Measurements from ENCODE around the gene CAMK1D. TPM values are rescaled to one million over a fixed set of nuclear protein-coding genes. Genes with fewer than 3 reads are reported as not detected.
A peak's percentile ranks its signal among the peaks of the same experiment; 100 is the strongest.

Gene CAMK1D
- total RNA-seq, 4 donors from 2014 or later = 13.5 to 21.4 (median 15.7) TPM

DNA sequence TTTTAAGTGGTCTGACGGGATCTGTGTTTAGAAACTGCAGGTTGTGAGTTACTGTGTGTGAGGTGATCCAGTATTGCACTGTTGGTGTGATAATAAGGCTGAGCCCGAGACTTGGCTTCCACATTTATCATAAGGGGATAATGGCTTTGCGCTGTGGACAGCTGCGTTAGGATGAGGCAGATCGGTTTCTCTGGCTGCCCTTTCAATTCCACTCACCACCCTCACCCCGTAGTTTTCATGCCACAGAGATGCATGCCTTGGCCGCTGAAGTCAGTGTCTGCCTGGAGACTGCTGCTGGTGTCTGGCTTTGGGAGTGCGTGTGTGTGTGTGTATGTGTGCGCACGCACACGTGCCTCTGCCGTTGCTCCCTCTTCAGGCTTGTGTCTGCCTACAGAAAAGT is 379.1 kb downstream of the CAMK1D start:
- H3K4me3 ChIP-seq = no peak overlapping the region
- DNase-seq = no peak
- H3K36me3 ChIP-seq = no peaks in the 10 kb centered on the region
- H3K9me3 ChIP-seq = no peaks in the 10 kb centered on the region
- 74% methylated on average over 12 of the region's 12 CpGs; no CpG with 5 or more reads in 1 of the 2 donors for WGBS, 2 donors (ENCODE audit: low coverage in 1 of 2)
- TF ChIP-seq EP300 (IDR thresholded peaks at IDR 0.05; ENCODE audit: low read depth) (no peak), POLR2A (IDR thresholded peaks at IDR 0.05) (no peak), POLR2AphosphoS5 (IDR thresholded peaks at IDR 0.05) (peak in 1 of 3 donors; percentile 32), CTCF (IDR thresholded peaks at IDR 0.05) (no peak)
- peak overlapping the region; percentile 40 to 75 (median 62) for H3K27ac ChIP-seq
- intact Hi-C loops (cut with DNase I; ENCODE audit: low total_unique reads) (no loop called here), in situ Hi-C loops (cut with MboI; ENCODE audit: low pct_ligation_motif_present in 1 of 4, low pct_unique_long_range_greater_than_20kb in 1 of 4, low sequenced_read_pairs in 3 of 4) (no loop called here)
- H3K27me3 ChIP-seq = no peaks in the 10 kb centered on the region
- peaks cover 0 to 16% (median 9%) of the 10 kb centered on the region in 4 donors for H3K4me1 ChIP-seq

- no peaks in the 10 kb centered on the region for H3K36me3 ChIP-seq
- in situ Hi-C loops (cut with MboI; ENCODE audit: low pct_ligation_motif_present in 1 of 4, low pct_unique_long_range_greater_than_20kb in 1 of 4, low sequenced_read_pairs in 3 of 4) (no loop called here), intact Hi-C loops (cut with DNase I; ENCODE audit: low total_unique reads) (no loop called here)
- no peaks in the 10 kb centered on the region for H3K27me3 ChIP-seq
- DNase-seq = no peak
- peaks cover 0 to 16% (median 9%) of the 10 kb centered on the region in 4 donors for H3K4me1 ChIP-seq
- no peak overlapping the region for H3K4me3 ChIP-seq
- WGBS, 2 donors (ENCODE audit: low coverage in 1 of 2) = 95 to 100% methylated on average over 2 to 7 of the region's 7 CpGs
- TF ChIP-seq CTCF (IDR thresholded peaks at IDR 0.05) = peak in 1 of 5 experiments; percentile 11
- no peak for TF ChIP-seq POLR2AphosphoS5 (IDR thresholded peaks at IDR 0.05)
- TF ChIP-seq POLR2A (IDR thresholded peaks at IDR 0.05) = no peak
- no peaks in the 10 kb centered on the region for H3K9me3 ChIP-seq
- H3K27ac ChIP-seq = no peak overlapping the region
Measured at GRCh38 chr10:12729885-12730284, 380.5 kb downstream of the CAMK1D start.

- Histone ChIP-seq H3K4me3 (no peak overlapping the region), H3K27me3 (no peaks in the 10 kb centered on the region), H3K36me3 (no peaks in the 10 kb centered on the region), H3K4me1 (peaks cover 0 to 16% (median 9%) of the 10 kb centered on the region in 4 donors), H3K9me3 (no peaks in the 10 kb centered on the region), H3K27ac (peak overlapping the region in 2 of 4 donors; percentile 10 to 12)
- DNase-seq = no peak
- intact Hi-C loops (cut with DNase I; ENCODE audit: low total_unique reads) = no loop called here
- in situ Hi-C loops (cut with MboI; ENCODE audit: low pct_ligation_motif_present in 1 of 4, low pct_unique_long_range_greater_than_20kb in 1 of 4, low sequenced_read_pairs in 3 of 4) = no loop called here
- TF ChIP-seq POLR2AphosphoS5 (IDR thresholded peaks at IDR 0.05) (no peak), POLR2A (IDR thresholded peaks at IDR 0.05) (no peak), CTCF (IDR thresholded peaks at IDR 0.05) (no peak), EP300 (IDR thresholded peaks at IDR 0.05; ENCODE audit: low read depth) (no peak)
- WGBS, 2 donors (ENCODE audit: low coverage in 1 of 2) = 75 to 79% methylated on average over 9 of the region's 9 CpGs
Measured at GRCh38 chr10:12730809-12731519, 381.6 kb downstream of the CAMK1D start.

DNA sequence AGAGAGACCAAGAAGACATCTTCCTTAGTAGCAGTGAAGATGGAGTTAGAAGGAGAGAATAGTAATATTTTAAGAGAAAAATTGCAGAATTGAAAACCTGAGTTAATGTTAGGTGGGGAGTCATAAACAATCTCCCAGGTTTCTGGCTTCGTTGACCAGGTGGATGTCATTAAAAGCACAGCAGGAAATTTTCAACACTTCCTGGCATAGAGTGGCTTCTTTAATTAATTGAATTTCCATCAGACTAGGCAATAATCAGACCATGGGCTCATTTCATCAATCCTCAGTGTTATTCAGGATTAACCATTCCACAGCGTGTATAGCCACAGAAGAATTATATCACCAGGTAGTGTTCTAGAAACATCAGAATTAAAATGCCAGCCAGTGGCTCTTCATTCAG is 383.9 kb downstream of the CAMK1D start:
- no peak for TF ChIP-seq CTCF (IDR thresholded peaks at IDR 0.05)
- no peak for TF ChIP-seq POLR2A (IDR thresholded peaks at IDR 0.05)
- WGBS, 2 donors (ENCODE audit: low coverage in 1 of 2) = 59 to 86% methylated on average over 1 to 2 of the region's 2 CpGs
- intact Hi-C loops (cut with DNase I; ENCODE audit: low total_unique reads) = no loop called here
- Histone ChIP-seq H3K4me1 (peaks cover 0 to 3% (median under 1%) of the 10 kb centered on the region in 4 donors), H3K4me3 (no peak overlapping the region), H3K36me3 (no peaks in the 10 kb centered on the region), H3K9me3 (no peaks in the 10 kb centered on the region), H3K27me3 (no peaks in the 10 kb centered on the region), H3K27ac (no peak overlapping the region)
- DNase-seq = no peak
- in situ Hi-C loops (cut with MboI; ENCODE audit: low pct_ligation_motif_present in 1 of 4, low pct_unique_long_range_greater_than_20kb in 1 of 4, low sequenced_read_pairs in 3 of 4) = no loop called here
